Loucy (cell line): ENCODE measurements around the gene TMEM94.
"Not testable (repeated sequence)": the region's sequence is repeated elsewhere in the genome, so short reads cannot be mapped to it uniquely, and the experiment has no call there.

Experiments
- H2AFZ ChIP-seq: fragments of 200-600 bp; sonication (generic); 2 replicates; pipeline ENCODE4 v1.6.0; 2016; ENCODE audit warnings: antibody characterized with exemption, mild to moderate bottlenecking, low read length, moderate library complexity
- H3F3A ChIP-seq: fragments of 200-600 bp; 2 replicates; pipeline ENCODE4 v1.6.0; 2016; ENCODE audit warnings: antibody characterized with exemption, low read depth, mild to moderate bottlenecking
- H3K27me3 ChIP-seq: fragments of 200-600 bp; sonication (generic); 2 replicates; pipeline ENCODE4 v1.6.1; 2014; ENCODE audit warnings: low read length, mild to moderate bottlenecking; ENCODE audit not compliant: insufficient read depth, poor library complexity, severe bottlenecking
- H3K36me3 ChIP-seq: fragments of 200-600 bp; sonication (generic); 2 replicates; pipeline ENCODE4 v1.6.1; 2016; ENCODE audit warnings: low read length; ENCODE audit not compliant: insufficient read depth
- H3K4me1 ChIP-seq: fragments of 200-600 bp; sonication (generic); 2 replicates; pipeline ENCODE4 v1.5.1; 2014; ENCODE audit warnings: low read length, mild to moderate bottlenecking; ENCODE audit not compliant: insufficient read depth, poor library complexity, severe bottlenecking
- H3K4me2 ChIP-seq: fragments of 200-600 bp; sonication (generic); 2 replicates; pipeline ENCODE4 v1.6.0; 2014; ENCODE audit warnings: antibody characterized with exemption, low read length, low read depth, mild to moderate bottlenecking; ENCODE audit not compliant: poor library complexity, severe bottlenecking
- H3K4me3 ChIP-seq: fragments of 200-600 bp; sonication (generic); 2 replicates; pipeline ENCODE4 v1.5.1; 2014; ENCODE audit warnings: low read length, mild to moderate bottlenecking, mixed read lengths; ENCODE audit not compliant: poor library complexity, severe bottlenecking
- H3K79me2 ChIP-seq: fragments of 200-600 bp; sonication (generic); 2 replicates; pipeline ENCODE4 v1.6.1; 2014; ENCODE audit warnings: low read length; ENCODE audit not compliant: insufficient read depth
- H3K9ac ChIP-seq: fragments of 200-600 bp; sonication (generic); 2 replicates; pipeline ENCODE4 v1.6.0; 2014; ENCODE audit warnings: mild to moderate bottlenecking, low read depth, low read length, moderate library complexity; ENCODE audit not compliant: poor library complexity, severe bottlenecking
- H3K9me2 ChIP-seq: fragments of 200-600 bp; sonication (generic); replicated peaks from 2 replicates; pipeline ENCODE4 v1.6.1; 2016; ENCODE audit warnings: low read depth, low read length, mixed read lengths
- H3K9me3 ChIP-seq: fragments of 200-600 bp; sonication (generic); 2 replicates; pipeline ENCODE4 v1.6.1; 2014; ENCODE audit warnings: mild to moderate bottlenecking, antibody characterized with exemption, low read length, low read depth; ENCODE audit not compliant: insufficient read depth
- H4K20me1 ChIP-seq: fragments of 200-600 bp; sonication (generic); 2 replicates; pipeline ENCODE4 v1.6.0; 2014; ENCODE audit warnings: antibody characterized with exemption, low read length, mild to moderate bottlenecking; ENCODE audit not compliant: insufficient read depth, poor library complexity, severe bottlenecking
- EZH2phosphoT487 ChIP-seq: fragments of 200-600 bp; IDR thresholded peaks from 2 replicates; pipeline ENCODE4 v1.6.1; 2018; ENCODE audit warnings: antibody characterized with exemption, mild to moderate bottlenecking, moderate library complexity, borderline replicate concordance
- TF ChIP-seq, protein P1 (sequence below): fragments of 200-600 bp; sonication (generic); conservative IDR thresholded peaks from 2 replicates; pipeline ENCODE4 v1.5.1; 2014; ENCODE audit warnings: mild to moderate bottlenecking, antibody characterized with exemption, low read length

Gene TMEM94

DNA sequence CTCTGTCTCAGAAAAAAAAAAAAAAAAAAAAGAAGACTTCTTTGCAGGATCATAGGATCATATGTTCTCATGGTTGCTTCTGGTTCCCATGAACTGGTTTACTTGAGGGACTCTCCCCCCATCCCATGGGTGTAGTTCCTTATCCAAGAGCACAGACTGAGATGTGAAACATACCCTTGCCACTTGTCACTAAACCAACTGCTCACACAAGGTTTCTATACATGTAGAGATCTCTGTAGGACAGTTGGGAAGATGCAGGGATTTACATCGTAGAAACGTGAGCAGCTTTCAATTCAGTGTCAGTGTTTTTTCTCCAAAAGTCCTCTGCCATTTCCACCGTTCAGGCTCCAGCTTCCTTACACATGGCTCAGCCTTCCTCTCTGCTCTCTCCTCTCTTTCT lies 11.1 kb upstream of the TMEM94 start:
- TF ChIP-seq EZH2phosphoT487: no peak
- TF ChIP-seq, protein P1, sequence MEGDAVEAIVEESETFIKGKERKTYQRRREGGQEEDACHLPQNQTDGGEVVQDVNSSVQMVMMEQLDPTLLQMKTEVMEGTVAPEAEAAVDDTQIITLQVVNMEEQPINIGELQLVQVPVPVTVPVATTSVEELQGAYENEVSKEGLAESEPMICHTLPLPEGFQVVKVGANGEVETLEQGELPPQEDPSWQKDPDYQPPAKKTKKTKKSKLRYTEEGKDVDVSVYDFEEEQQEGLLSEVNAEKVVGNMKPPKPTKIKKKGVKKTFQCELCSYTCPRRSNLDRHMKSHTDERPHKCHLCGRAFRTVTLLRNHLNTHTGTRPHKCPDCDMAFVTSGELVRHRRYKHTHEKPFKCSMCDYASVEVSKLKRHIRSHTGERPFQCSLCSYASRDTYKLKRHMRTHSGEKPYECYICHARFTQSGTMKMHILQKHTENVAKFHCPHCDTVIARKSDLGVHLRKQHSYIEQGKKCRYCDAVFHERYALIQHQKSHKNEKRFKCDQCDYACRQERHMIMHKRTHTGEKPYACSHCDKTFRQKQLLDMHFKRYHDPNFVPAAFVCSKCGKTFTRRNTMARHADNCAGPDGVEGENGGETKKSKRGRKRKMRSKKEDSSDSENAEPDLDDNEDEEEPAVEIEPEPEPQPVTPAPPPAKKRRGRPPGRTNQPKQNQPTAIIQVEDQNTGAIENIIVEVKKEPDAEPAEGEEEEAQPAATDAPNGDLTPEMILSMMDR: no peak
- Histone ChIP-seq H3K9me3 (no peaks in the 10 kb centered on the region), H2AFZ (no peak overlapping the region)

DNA sequence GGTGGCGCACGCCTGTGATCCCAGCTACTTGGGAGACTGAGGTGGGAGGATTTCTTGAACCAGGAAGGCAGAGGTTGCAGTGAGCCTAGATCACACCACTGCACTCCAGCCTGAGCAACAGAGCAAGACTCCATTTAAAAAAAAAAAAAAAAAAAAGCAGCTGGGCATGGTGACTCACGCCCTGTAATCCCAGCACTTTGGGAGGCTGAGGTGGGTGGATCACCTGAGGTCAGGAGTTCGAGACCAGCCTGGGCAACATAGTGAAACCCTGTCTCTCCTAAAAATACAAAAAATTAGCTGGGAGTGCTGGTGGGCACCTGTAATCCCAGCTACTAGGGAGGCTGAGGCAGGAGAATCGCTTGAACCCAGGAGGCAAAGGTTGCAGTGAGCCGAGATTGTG lies 10.5 kb upstream of the TMEM94 start:
- not testable (repeated sequence) for H3K4me2 ChIP-seq, H3K9me2 ChIP-seq, H3F3A ChIP-seq, H2AFZ ChIP-seq, H3K27me3 ChIP-seq, H3K9me3 ChIP-seq, H3K4me1 ChIP-seq, H3K36me3 ChIP-seq, H3K4me3 ChIP-seq, H3K9ac ChIP-seq, H3K79me2 ChIP-seq, H4K20me1 ChIP-seq

More for the DNA sequence above, 11.1 kb upstream of the TMEM94 start:
- Histone ChIP-seq H3F3A (no peaks in the 10 kb centered on the region), H3K4me1 (no peaks in the 10 kb centered on the region), H3K27me3 (no peaks in the 10 kb centered on the region), H3K36me3 (no peaks in the 10 kb centered on the region), H3K9ac (no peak overlapping the region), H3K9me2 (no peaks in the 10 kb centered on the region), H4K20me1 (no peaks in the 10 kb centered on the region), H3K4me3 (no peak overlapping the region), H3K4me2 (no peak overlapping the region), H3K79me2 (no peaks in the 10 kb centered on the region)

DNA sequence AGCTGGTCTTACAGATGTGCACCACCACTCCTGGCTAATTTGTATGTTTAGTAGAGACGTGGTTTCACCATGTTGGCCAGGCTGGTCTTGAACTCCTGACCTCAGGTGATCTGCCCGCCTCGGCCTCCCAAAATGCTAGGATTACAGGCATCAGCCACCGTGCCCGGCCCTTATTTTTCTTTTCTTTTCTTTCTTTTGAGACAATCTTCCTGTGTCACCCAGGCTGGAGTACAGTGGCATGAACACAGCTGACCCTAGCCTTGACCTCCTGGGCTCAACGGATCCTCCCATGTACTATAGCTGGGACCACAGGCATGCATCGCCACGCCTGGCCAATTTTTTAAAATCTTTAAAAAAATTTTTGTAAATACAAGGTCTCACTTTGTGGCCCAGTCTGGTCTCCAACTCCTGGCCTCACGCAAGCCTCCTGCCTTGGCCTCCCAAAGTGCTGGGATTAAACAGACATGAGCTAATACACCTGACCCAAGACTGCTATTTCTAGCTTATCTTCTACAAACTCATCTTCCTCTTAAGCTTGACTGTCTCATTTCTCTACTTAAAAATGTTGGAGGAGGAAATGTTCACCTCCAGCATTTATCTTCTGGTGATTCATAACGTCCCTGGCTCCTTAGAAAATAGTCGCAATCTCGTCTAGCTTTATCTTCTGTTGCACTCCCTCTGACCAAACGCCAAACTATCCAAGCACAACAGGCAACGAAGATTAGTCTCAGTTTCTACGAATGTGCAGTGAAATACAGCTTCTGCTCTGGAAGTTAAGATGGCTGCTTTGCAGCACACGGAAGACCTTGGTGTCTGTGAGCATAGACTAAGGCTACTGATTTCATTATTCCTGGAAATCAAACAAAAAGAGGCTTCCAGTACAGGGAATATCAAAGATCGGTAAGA lies 8.2 kb upstream of the TMEM94 start:
- Histone ChIP-seq H3K9me3 (no peaks in the 10 kb centered on the region), H3K9me2 (no peaks in the 10 kb centered on the region), H2AFZ (no peak overlapping the region), H3K27me3 (no peaks in the 10 kb centered on the region), H3K4me1 (no peaks in the 10 kb centered on the region), H3K4me3 (no peak overlapping the region), H3K4me2 (no peak overlapping the region), H3F3A (no peaks in the 10 kb centered on the region), H3K79me2 (no peaks in the 10 kb centered on the region), H3K9ac (no peak overlapping the region), H3K36me3 (no peaks in the 10 kb centered on the region), H4K20me1 (no peaks in the 10 kb centered on the region)
- no peak for TF ChIP-seq EZH2phosphoT487
- TF ChIP-seq, protein P1: no peak

DNA sequence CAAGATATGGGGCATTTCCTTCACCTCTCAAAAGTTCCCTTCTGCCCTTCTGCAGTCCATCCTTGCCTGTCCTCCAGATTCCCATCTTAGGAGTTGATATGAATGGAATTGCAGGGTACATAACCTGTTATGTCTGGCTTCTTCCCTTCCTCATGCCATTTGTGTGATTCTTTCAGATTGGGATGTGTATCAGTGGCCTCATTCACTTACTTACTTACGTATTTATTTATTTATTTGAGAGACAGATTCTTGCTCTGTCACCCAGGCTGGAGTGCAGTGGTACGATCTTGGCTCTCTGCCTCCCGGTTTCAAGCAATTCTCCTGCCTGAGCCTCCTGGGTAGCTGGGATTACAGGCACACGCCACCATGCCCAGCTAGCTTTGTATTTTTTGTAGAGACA lies 6.2 kb upstream of the TMEM94 start:
- TF ChIP-seq, protein P1: no peak
- no peak for TF ChIP-seq EZH2phosphoT487
- H3K4me2 ChIP-seq: no peak overlapping the region

More for the DNA sequence above, 6.2 kb upstream of the TMEM94 start:
- Histone ChIP-seq H3K9me3 (no peaks in the 10 kb centered on the region), H3F3A (0 out of 2 replicates have a peak, but pooled peaks cover 3% of the 10 kb centered on the region), H2AFZ (no peak overlapping the region), H3K4me3 (no peak overlapping the region), H4K20me1 (no peaks in the 10 kb centered on the region), H3K4me1 (peaks cover 13% of the 10 kb centered on the region), H3K9ac (no peak overlapping the region), H3K9me2 (no peaks in the 10 kb centered on the region), H3K79me2 (no peaks in the 10 kb centered on the region), H3K27me3 (no peaks in the 10 kb centered on the region), H3K36me3 (no peaks in the 10 kb centered on the region)
